Mammary microvascular endothelial cell (primary cell): ENCODE results near the gene PDCD1LG2. TPM values are rescaled to one million over a fixed set of nuclear protein-coding genes. Genes with fewer than 3 reads are reported as not detected.

Experiments
- total RNA-seq: library from RNA; depleted of rRNA; stranded (reverse); fragments of >200 nt; gene quantifications from 2 replicates; pipeline ENCODE4 v1.2.3, GENCODE V29; 2015

Gene PDCD1LG2
- 26.4 and 27.8 TPM in 2 replicates for total RNA-seq

DNA sequence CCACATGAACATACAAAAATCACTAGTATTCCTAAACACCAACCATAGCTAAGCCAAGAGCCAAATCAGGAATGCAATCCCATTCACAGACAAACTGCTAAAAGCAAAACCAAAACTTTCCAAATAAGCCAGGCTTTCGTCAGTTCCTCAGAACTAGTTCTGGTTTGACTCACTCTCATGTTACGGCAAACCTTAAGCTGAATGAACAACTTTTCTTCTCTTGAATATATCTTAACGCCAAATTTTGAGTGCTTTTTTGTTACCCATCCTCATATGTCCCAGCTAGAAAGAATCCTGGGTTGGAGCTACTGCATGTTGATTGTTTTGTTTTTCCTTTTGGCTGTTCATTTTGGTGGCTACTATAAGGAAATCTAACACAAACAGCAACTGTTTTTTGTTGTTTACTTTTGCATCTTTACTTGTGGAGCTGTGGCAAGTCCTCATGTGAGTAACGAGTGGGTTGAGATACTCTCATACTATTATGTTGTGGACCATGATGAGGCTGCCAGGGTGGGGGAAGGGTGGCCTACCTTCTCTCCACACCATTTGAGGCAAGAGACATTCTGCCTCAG lies at the start of gene PDCD1LG2:
Gene PDCD1LG2 (plus strand): TSS at position 172 of the 572 bp plus-strand sequence. CDS start 12,016 bp downstream, outside the sequence.

Other genes starting within 250 kb of the PDCD1LG2 start
- gene RLN2, start 205.8 kb upstream of the PDCD1LG2 start, total RNA-seq: 0.74 TPM in 1 of 2 replicates, not detected in the other
- not detected in 2 replicates for gene RLN1, start 170.7 kb upstream of the PDCD1LG2 start, total RNA-seq
- 33.6 and 35.0 TPM in 2 replicates for gene PLGRKT, start 72.6 kb upstream of the PDCD1LG2 start, total RNA-seq
- 20.8 and 22.7 TPM in 2 replicates for gene CD274, start 60.0 kb upstream of the PDCD1LG2 start, total RNA-seq
- 15.6 and 16.4 TPM in 2 replicates for gene RIC1, start 118.6 kb downstream of the PDCD1LG2 start, total RNA-seq